WTC11 (cell line): ENCODE measurements around the gene TERT.

Source experiments
- ATF2 ChIP-seq: sonication (generic); formaldehyde crosslinking; IDR thresholded peaks from 2 replicates; pipeline ENCODE4 v1.8.1; 2022; ENCODE audit warnings: low read depth, missing genetic modification reagents, borderline replicate concordance
- CBFB ChIP-seq: sonication (generic); formaldehyde crosslinking; IDR thresholded peaks from 2 replicates; pipeline ENCODE4 v1.8.1; 2022; ENCODE audit warnings: mild to moderate bottlenecking, low read depth, missing genetic modification reagents
- CREM ChIP-seq: sonication (generic); formaldehyde crosslinking; IDR thresholded peaks from 2 replicates; pipeline ENCODE4 v1.8.1; 2022; ENCODE audit warnings: mild to moderate bottlenecking, missing genetic modification reagents, moderate library complexity
- CTCF ChIP-seq: fragments of 200-600 bp; IDR thresholded peaks from 2 replicates; pipeline ENCODE4 v1.8.0; 2022; ENCODE audit warnings: antibody characterized with exemption
- KAT7 ChIP-seq: sonication (generic); formaldehyde crosslinking; IDR thresholded peaks from 2 replicates; pipeline ENCODE4 v1.8.1; 2023; ENCODE audit warnings: missing genetic modification reagents, mild to moderate bottlenecking, borderline replicate concordance
- OVOL2 ChIP-seq: fragments of 250-450 bp; sonication (Bioruptor Pico); IDR thresholded peaks from 2 replicates; pipeline ENCODE4 v1.9.0; 2021; ENCODE audit warnings: mild to moderate bottlenecking, borderline replicate concordance
- RELA ChIP-seq: sonication (generic); formaldehyde crosslinking; IDR thresholded peaks from 2 replicates; pipeline ENCODE4 v1.8.1; 2022; ENCODE audit warnings: missing genetic modification reagents, mild to moderate bottlenecking, borderline replicate concordance
- SP1 ChIP-seq: sonication (generic); formaldehyde crosslinking; conservative IDR thresholded peaks from 2 replicates; pipeline ENCODE4 v1.8.1; 2022; ENCODE audit warnings: missing genetic modification reagents
- TEAD4 ChIP-seq: sonication (generic); formaldehyde crosslinking; IDR thresholded peaks from 2 replicates; pipeline ENCODE4 v1.8.0; 2022; ENCODE audit warnings: mild to moderate bottlenecking, missing genetic modification reagents
- TP53 ChIP-seq: sonication (generic); formaldehyde crosslinking; IDR thresholded peaks from 2 replicates; pipeline ENCODE4 v1.8.1; 2023; ENCODE audit warnings: mild to moderate bottlenecking, missing genetic modification reagents
- USF2 ChIP-seq: sonication (generic); formaldehyde crosslinking; IDR thresholded peaks from 2 replicates; pipeline ENCODE4 v1.8.1; 2023; ENCODE audit warnings: mild to moderate bottlenecking, missing genetic modification reagents, moderate library complexity
- ZNF317 ChIP-seq: sonication (generic); formaldehyde crosslinking; IDR thresholded peaks from 2 replicates; pipeline ENCODE4 v1.8.1; 2023; ENCODE audit warnings: low read depth, mild to moderate bottlenecking, moderate library complexity, missing genetic modification reagents, borderline replicate concordance
- ZNF416 ChIP-seq: fragments of 250-450 bp; sonication (Bioruptor Pico); IDR thresholded peaks from 2 replicates; pipeline ENCODE4 v1.9.0; 2021; ENCODE audit warnings: mild to moderate bottlenecking, inconsistent platforms
- ZNF512 ChIP-seq: sonication (generic); formaldehyde crosslinking; IDR thresholded peaks from 2 replicates; pipeline ENCODE4 v1.8.1; 2022; ENCODE audit warnings: missing genetic modification reagents, borderline replicate concordance

GRCh38 chr5:1225081-1225480 lies 69.8 kb downstream of the TERT start, which contains the start of gene SLC6A18:
- TF ChIP-seq ZNF512 (CRISPR knock-in tag), result no peak
- no peak for TF ChIP-seq ATF2 (CRISPR knock-in tag)
- TF ChIP-seq ZNF317, result no peak
- no peak for TF ChIP-seq CTCF
- no peak for TF ChIP-seq CREM (CRISPR knock-in tag)
- no peak for TF ChIP-seq ZNF416
- no peak for TF ChIP-seq KAT7
- TF ChIP-seq SP1 (CRISPR knock-in tag), result no peak
- TF ChIP-seq OVOL2 (CRISPR knock-in tag), result no peak
- TF ChIP-seq TP53 (CRISPR knock-in tag), result no peak
- TF ChIP-seq RELA (CRISPR knock-in tag), result no peak
- TF ChIP-seq CBFB (CRISPR knock-in tag), result no peak
- TF ChIP-seq USF2 (CRISPR knock-in tag), result no peak
- TF ChIP-seq TEAD4 (CRISPR knock-in tag), result no peak
